GM21737 (cell line): ENCODE measurements around the gene DNAJB6.

ENCODE experiments used
- ATAC-seq: cut with Tn5 transposase; IDR thresholded peaks from one replicate; pipeline ENCODE4 v1.9.1; 2021; ENCODE audit warnings: mild to moderate bottlenecking, moderate library complexity; ENCODE audit not compliant: unreplicated experiment

DNAJB6 gene

GRCh38 chr7:157336383-157337315 is at the start of gene DNAJB6:
TSS of gene DNAJB6 (plus strand) at chr7:157337004. CDS start at chr7:157358573, 21,569 bp downstream.
- peak; percentile 72 for ATAC-seq

GRCh38 chr7:157291404-157292080 is 45.3 kb upstream of the DNAJB6 start:
- ATAC-seq = no peak

DNA sequence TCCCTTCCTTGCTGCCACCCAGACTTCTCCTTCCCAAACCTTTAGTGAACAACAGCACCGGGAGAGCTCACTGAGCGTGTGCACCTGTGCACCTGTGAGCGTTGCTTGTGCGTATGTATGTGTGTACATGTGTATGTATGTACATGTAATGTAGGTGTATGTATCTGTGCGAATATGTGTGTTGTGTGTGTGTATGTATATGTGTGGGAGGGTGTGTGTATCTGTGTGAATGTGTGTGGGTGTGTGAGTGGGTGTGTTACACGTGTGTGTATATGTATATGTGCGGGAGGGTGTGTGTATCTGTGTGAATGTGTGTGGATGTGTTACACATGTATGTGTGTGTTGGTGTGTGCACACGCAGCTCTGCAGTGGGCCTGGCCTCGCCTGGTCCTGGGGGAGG is 44.5 kb upstream of the DNAJB6 start:
- no peak for ATAC-seq

DNA sequence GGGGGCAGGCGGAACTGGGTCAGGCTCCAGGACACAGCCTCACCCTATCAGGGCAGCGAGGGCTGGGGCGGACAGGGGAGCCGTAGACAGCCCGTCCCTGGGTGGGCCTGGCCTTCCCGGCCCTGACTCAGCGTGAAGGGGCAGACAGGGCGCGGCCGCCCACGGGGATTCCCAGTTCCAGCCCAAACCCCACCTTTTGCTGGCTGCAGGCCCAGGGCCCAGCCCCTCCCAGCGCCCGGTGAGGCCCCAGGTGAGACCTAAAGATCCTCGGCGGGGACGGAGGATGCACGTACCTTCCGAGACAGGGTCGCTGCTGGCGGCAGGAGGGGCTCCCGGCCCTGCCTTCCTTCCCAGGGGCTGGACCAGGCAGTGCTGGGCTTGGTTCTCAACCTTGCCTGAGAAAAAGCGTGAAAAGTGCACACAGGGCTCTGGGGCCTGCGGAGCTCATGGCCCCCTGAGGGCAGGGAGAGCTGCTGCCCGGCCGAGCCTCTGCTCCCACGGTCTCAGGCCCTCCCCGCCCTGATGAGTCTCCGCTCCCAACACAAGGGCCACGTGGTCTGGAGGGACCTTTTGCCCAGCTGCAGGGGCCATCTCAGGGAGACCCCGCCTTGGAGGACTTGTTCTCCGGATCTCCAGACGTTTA is 43.9 kb upstream of the DNAJB6 start:
- no peak for ATAC-seq

DNA sequence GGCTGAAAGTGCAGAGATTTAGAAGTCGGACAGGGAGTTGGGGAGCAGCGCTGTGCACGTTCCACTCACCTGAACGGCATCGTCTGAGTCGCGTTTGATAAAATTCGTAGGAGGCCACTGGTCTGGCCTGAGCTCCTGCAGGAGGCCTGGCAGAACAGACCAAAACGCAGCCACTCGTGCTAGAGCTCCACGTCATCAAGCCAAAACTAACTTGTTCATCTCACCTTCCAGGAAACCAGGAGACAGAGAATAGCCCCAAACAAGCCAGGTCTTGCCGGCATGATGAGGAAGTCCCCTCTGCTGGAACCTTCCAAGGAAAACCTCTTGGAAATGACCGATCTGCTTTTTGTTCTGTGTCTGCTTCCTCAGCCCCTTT is 43.4 kb upstream of the DNAJB6 start:
- no peak for ATAC-seq

DNA sequence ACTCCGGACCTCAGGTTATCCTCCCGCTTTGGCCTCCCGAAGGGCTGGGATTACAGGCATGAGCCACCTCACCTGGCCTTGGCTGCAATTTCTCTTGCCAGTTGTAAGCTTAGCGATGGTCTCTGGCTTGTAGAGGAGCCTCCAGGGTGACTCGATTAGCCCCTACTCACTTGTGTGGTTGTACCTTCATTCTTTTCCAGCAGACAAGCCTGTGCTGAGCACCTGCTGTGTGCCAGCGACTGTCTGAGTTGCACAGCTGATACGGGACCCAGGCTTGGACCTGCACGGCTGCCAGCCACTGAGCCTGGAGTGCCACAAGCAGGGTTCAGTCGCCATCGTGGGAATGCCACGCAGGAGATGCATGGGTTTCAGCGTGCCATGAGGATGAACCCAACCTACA is 42.0 kb upstream of the DNAJB6 start:
- no peak for ATAC-seq

DNA sequence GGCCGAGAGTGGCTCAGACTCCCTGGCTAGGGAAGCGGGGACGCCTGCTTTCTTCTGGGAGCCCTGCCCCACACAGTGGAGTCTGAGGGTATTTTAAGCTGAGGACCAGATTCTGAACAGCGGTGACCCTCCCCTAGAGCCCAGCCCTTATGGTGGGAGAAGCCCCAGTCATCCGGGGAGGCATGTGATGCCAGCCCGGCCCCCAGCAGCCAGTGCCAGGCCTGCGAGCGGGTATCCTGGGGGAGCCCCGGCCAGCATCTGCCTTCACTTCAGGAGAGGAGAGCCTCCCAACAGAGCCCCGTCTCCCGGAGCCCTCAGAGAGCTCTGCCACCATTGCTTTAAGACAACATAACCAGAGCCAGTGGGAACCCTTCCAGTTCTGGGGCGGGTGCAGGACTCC is 41.5 kb upstream of the DNAJB6 start:
- no peak for ATAC-seq

DNA sequence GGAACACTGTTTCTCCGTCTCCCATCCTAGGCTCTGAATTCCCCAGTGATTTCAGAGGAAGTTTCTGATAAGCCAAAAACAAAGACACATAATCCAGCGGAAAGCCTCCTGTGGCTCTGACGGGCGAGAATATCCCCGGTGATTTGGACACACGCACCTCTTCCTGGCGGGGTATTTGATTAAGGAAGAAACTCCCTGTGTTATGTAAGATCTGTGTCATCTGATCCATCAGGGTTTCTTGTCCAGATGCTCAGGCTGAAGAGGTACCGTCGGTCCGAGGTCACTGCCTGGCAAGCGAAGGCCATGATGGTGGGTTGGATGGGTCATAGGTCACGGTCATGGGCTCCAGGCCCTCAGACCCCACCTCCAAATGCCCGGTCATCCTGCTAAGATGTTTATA is 39.6 kb upstream of the DNAJB6 start:
- no peak for ATAC-seq

- ATAC-seq = no peak
These were observed 37.5 kb upstream of the DNAJB6 start for GRCh38 chr7:157299317-157299612.

GRCh38 chr7:157299613-157300368 is 37.0 kb upstream of the DNAJB6 start:
- ATAC-seq = no peak

DNA sequence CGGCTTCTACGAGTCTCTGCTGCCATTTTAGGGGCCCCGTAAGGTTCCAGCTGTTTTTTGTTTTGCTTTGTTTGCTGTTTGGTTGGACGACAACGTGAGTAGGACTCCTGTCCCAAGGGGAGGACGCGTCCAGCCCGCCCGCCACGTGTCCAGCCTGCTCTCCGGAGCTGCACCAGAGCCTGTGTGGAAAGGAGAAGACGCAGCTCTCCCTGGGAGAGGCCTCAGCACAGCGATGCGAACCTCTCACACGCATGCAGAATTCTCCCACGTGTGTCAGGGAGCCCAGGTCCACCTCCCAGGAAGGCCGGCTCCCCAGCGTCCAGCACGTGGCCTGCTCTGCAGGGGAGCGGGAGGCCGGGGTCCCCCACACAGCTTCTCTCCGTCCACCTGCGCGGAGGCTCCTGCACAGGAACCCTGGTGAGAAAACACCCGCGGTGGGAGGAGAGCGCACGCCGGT is 36.4 kb upstream of the DNAJB6 start:
- ATAC-seq = no peak

GRCh38 chr7:157301610-157302120 is 35.1 kb upstream of the DNAJB6 start:
- ATAC-seq = no peak

- no peak for ATAC-seq
These were observed 29.7 kb upstream of the DNAJB6 start for GRCh38 chr7:157306846-157307838.

DNA sequence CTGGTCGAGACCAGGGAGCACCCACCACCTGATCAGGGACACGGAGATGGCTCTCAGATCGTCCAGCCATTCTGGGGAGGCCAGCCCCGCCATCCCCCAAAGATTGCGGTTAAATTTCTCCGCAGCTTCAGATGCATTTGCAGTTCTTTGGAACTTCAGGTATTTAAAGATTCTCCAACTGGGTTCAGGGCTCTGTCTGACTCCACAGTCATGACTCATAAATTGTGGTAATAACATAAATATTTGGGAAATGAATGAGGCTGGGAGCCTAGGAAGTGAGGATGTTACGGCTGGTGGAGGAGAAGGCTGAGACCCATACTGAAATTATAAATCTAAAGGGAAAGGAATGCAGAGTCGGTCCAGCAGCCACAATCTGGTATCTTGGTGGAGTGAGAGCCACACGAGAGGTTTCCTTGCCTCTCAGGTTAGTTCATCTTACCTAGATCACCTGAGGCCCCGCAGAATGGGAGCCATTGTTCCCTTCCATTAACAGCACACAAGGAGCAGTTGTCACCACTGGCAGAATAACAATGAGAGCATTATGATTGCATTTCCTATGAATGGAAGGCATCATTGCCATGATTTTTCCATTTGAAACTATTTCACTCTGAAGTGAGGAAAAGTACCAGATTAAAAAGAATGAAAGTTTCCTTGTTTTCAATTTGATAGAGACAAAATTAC is 26.7 kb upstream of the DNAJB6 start:
- ATAC-seq = no peak

DNA sequence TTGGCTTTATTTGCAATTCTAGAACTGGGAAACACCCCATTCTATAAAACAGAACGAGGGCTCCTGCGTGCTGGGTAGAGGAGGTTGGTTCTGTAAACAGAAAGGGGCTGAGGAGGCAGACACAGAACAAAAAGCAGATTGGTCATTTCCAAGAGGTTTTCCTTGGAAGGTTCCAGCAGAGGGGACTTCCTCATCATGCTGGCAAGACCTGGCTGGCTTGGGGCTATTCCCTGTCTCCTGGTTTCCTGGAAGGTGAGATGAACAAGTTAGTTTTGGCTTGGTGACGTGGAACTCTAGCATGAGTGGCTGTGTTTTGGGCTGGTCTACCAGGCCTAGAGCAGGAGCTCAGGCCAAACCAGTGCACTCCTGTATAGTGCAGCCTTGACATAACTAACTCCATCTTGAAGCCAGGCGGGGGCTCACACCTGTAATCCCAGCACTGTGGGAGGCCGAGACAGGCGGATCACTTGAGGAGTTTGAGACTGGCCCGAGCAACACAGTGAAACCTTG is 26.1 kb upstream of the DNAJB6 start:
- no peak for ATAC-seq

DNA sequence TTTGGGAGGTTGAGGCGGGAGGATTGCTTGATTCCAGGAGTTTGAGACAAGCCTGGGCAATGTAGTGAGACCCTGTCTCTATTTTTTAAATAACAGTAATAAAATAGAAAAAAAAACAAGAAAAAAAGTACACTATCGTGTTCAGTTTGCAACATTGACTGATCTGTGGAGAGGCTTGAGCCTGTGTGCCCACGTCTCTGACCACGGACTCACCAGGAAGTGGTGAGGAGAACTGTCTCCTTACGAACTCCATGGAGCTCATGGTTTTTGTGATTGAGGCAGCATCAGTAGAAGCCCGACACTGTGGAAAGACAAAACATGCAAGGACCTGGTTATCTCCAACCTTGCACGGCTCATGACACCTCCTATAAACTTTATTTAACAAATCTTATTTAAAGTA is 23.9 kb upstream of the DNAJB6 start:
- ATAC-seq = no peak

GRCh38 chr7:157313645-157314044 is 23.2 kb upstream of the DNAJB6 start:
- ATAC-seq = no peak

DNA sequence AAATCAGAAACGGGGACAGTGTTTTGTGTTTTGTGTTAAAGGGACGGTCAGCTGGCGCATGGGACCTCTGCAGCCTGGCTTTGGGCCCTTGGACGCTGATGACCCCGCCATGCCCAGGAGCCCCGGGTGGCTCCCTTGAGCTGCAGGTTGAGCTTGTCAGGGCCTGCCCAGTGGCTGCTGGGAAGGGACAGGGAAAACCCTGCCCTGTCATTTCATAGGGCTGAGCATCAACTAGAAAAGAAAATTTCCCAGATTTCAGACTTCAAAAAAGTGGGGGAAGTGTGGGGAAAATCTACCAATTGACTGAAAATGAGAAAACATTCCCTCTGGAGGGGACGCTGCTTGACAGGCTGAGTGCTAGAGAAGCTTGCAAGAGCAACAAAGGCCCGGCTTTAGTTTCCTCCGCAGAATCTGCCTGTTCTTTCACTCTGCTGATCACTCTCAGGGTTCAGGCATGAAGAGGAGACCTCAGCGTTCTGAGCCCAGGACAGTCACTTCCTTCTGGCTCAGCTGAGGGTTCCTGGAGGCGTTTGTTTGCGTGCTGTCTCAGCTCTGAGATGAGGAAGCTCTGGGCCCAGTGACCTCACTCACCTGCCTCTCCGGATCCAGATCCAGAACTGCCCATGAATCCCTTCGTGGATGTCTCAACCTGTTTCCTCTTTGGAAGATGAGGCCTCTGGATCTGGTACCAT is 18.6 kb upstream of the DNAJB6 start:
- peak; percentile 64 for ATAC-seq
